Lower leg skin (tissue), 4 donors: ENCODE data around the gene PNLDC1. TPM values are rescaled to one million over a fixed set of nuclear protein-coding genes. Genes with fewer than 3 reads are reported as not detected.
"Not testable (repeated sequence)": the region's sequence is repeated elsewhere in the genome, so short reads cannot be mapped to it uniquely, and the experiment has no call there.

Experiments used
- DNase-seq, 2 donors: peaks; one replicate each; pipeline ENCODE4 v3.0.0-alpha.2; 2019; ENCODE audit warnings: low spot score in 2 of 2
- H3K4me3 ChIP-seq: fragments of 200-600 bp; sonication (generic); 2 replicates; pipeline ENCODE4 v1.5.1; 2017; ENCODE audit warnings: mild to moderate bottlenecking, low read depth; ENCODE audit not compliant: poor library complexity, severe bottlenecking
- CTCF ChIP-seq, 3 donors: fragments of 450-650 bp; IDR thresholded peaks; one replicate each; pipeline ENCODE4 v1.5.1; 2016; ENCODE audit warnings: antibody characterized with exemption in 3 of 3, mild to moderate bottlenecking in 3 of 3, moderate library complexity in 2 of 3
- POLR2A ChIP-seq, 2 donors: fragments of 450-650 bp; IDR thresholded peaks; one replicate each; pipeline ENCODE4 v1.6.1; 2016 to 2017; ENCODE audit warnings: antibody characterized with exemption in 2 of 2, mild to moderate bottlenecking in 1 of 2, moderate library complexity in 1 of 2
- WGBS, 2 donors: methylation state at CpG; one replicate each; pipeline ENCODE4 v1.1.5; 2018; 5-methylcytosine and 5-hydroxymethylcytosine counted together
- intact Hi-C: fragments of 100-400 bp; cut with DNase I; formaldehyde crosslinking; loops from one replicate; pipeline ENCODE4 v1.15.0; 2023; ENCODE audit warnings: low total_unique reads
- total RNA-seq, 4 donors: library from RNA; depleted of rRNA; stranded (reverse); fragments of >200 nt; gene quantifications; one replicate each; pipeline ENCODE4 v1.1.0, GENCODE V29; 2016

Gene PNLDC1
- total RNA-seq, 4 donors from 2014 or later, result 0.51 to 2.5 (median 1.0) TPM

GRCh38 chr6:159823953-159824352 is 23.9 kb downstream of the PNLDC1 start:
- no peak for TF ChIP-seq POLR2A (IDR thresholded peaks at IDR 0.05)
- TF ChIP-seq CTCF (IDR thresholded peaks at IDR 0.05), result no peak
- WGBS, 2 donors, result 90 to 92% methylated on average over 3 of the region's 3 CpGs
- no peak overlapping the region for H3K4me3 ChIP-seq
- DNase-seq, result no peak
- intact Hi-C loops, result no loop called here

- intact Hi-C loops, DNase-seq, H3K4me3 ChIP-seq: not testable (repeated sequence)
- WGBS, 2 donors, result 95 to 96% methylated on average over 9 of the region's 9 CpGs
Observed at GRCh38 chr6:159824690-159825089, 24.6 kb downstream of the PNLDC1 start.

GRCh38 chr6:159826004-159826403 is 25.9 kb downstream of the PNLDC1 start:
- DNase-seq, result no peak
- intact Hi-C loops, result no loop called here
- TF ChIP-seq POLR2A (IDR thresholded peaks at IDR 0.05) (no peak), CTCF (IDR thresholded peaks at IDR 0.05) (no peak)
- WGBS, 2 donors, result 93 to 94% methylated on average over 13 of the region's 13 CpGs
- no peak overlapping the region for H3K4me3 ChIP-seq

GRCh38 chr6:159826968-159827647 is 27.0 kb downstream of the PNLDC1 start:
- TF ChIP-seq POLR2A (IDR thresholded peaks at IDR 0.05) (no peak), CTCF (IDR thresholded peaks at IDR 0.05) (no peak)
- H3K4me3 ChIP-seq, result no peak overlapping the region
- DNase-seq, result no peak
- WGBS, 2 donors, result 80 to 83% methylated on average over 16 of the region's 16 CpGs
- intact Hi-C loops, result no loop called here

- intact Hi-C loops, result no loop called here
- 47 to 49% methylated on average over 7 of the region's 7 CpGs for WGBS, 2 donors
- no peak for TF ChIP-seq POLR2A (IDR thresholded peaks at IDR 0.05)
- TF ChIP-seq CTCF (IDR thresholded peaks at IDR 0.05), result no peak
- no peak for DNase-seq
- H3K4me3 ChIP-seq, result no peak overlapping the region
Observed at GRCh38 chr6:159828074-159828473, 28.0 kb downstream of the PNLDC1 start.

- no peak for DNase-seq
- no peak overlapping the region for H3K4me3 ChIP-seq
- TF ChIP-seq CTCF (IDR thresholded peaks at IDR 0.05) (no peak), POLR2A (IDR thresholded peaks at IDR 0.05) (no peak)
- intact Hi-C loops, result no loop called here
- 47 to 50% methylated on average over 4 of the region's 4 CpGs for WGBS, 2 donors
Observed at GRCh38 chr6:159829526-159829925, 29.4 kb downstream of the PNLDC1 start.
